Mammary epithelial cell (primary cell): ENCODE data around the gene CDKN3.
"Not testable (repeated sequence)": the region's sequence is repeated elsewhere in the genome, so short reads cannot be mapped to it uniquely, and the experiment has no call there.

Source experiments
- CTCF ChIP-seq, 2 donors: IDR thresholded peaks in 1 of 2; conservative IDR thresholded peaks in 1 of 2; 2 replicates each; pipeline ENCODE4 v1.5.1; 2011 to 2012; ENCODE audit warnings: inconsistent platforms in 2 of 2, low read length in 2 of 2, mild to moderate bottlenecking in 2 of 2, control low read depth in 1 of 2, low read depth in 1 of 2; ENCODE audit not compliant: insufficient read depth in 1 of 2; ENCODE audit errors: extremely low read depth in 1 of 2
- EZH2 ChIP-seq: IDR thresholded peaks from 2 replicates; pipeline ENCODE4 v1.6.1; 2012; ENCODE audit warnings: low read length, inconsistent platforms, borderline replicate concordance

DNA sequence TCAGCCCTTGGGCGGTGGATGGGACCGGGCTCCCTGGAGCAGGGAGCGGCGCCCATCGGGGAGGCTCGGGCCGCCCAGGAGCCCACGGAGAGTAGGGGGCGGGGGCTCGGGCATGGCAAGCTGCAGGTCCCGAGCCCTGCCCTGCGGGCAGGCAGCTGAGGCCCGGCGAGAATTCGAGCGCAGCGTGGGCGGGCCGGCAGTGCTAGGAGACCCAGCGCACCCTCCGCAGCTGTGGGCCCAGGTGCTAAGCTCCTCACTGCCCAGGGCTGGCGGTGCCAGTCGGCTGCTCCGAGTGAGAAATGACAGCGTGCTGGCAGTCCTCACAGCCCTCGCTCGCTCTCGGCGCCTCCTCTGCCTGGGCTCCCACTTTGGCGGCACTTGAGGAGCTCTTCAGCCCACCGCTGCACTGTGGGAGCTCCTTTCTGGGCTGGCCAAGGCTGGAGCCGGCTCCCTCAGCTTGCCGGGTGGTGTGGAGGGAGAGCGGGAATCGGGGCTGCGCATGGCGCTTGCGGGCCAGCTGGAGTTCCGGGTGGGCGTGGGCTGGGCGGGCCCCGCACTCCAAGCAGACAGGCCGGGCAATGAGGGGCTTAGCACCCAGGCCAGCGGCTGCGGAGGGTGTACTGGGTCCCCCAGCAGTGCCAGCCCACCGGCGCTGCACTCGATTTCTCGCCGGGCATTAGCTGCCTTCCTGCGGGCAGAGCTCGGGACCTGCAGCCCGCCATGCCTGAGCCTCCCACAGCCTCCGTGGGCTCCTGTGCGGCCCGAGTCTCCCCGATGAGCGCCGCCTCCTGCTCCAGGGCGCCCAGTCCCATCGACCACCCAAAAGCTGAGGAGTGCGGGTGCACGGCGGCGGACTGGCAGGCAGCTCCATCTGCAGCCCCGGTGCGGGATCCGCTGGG, 3.6 kb upstream of the CDKN3 start:
- not testable (repeated sequence) for TF ChIP-seq EZH2; CTCF (conservative IDR thresholded peaks at IDR 0.05 in 1 of 2, IDR thresholded peaks at IDR 0.05 in 1 of 2; ENCODE audit: extremely low read depth in 1 of 2, insufficient read depth in 1 of 2, low read depth in 1 of 2, low read length in 2 of 2)
